Small intestine (tissue), 7 donors: ENCODE data around the gene MICA. TPM values are rescaled to one million over a fixed set of nuclear protein-coding genes. Genes with fewer than 3 reads are reported as not detected.
"Not testable (repeated sequence)": the region's sequence is repeated elsewhere in the genome, so short reads cannot be mapped to it uniquely, and the experiment has no call there.

Experiments
- DNase-seq, 2 donors: peaks; one replicate each; pipeline versions ENCODE4 v3.0.0 to v3.0.0-alpha.2; 2013
- FAIRE-seq: peaks from 2 replicates; lab custom pipeline; 2012; peaks lifted over from hg19 to GRCh38; lab: Jason Lieb, UNC
- H3K27ac ChIP-seq, 3 donors: one replicate each; pipeline ENCODE4 v1.5.1; 2013; ENCODE audit warnings: low read length in 2 of 3, mild to moderate bottlenecking in 2 of 3, control low read depth in 1 of 3, inconsistent platforms in 1 of 3, low read depth in 1 of 3, moderate library complexity in 1 of 3
- H3K27me3 ChIP-seq, 3 donors: one replicate each; pipeline ENCODE4 v1.6.1; 2013; ENCODE audit warnings: low read length in 3 of 3, inconsistent platforms in 1 of 3; ENCODE audit not compliant: control insufficient read depth in 3 of 3, insufficient read depth in 3 of 3
- H3K36me3 ChIP-seq, 3 donors: one replicate each; pipeline ENCODE4 v1.6.1; 2013; ENCODE audit warnings: low read length in 3 of 3, inconsistent platforms in 1 of 3, low read depth in 1 of 3, mild to moderate bottlenecking in 1 of 3, moderate library complexity in 1 of 3; ENCODE audit not compliant: control insufficient read depth in 3 of 3, insufficient read depth in 2 of 3
- H3K4me1 ChIP-seq, 3 donors: one replicate each; pipeline ENCODE4 v1.6.1; 2013; ENCODE audit warnings: low read length in 2 of 3, inconsistent platforms in 1 of 3, low read depth in 1 of 3, mild to moderate bottlenecking in 1 of 3, moderate library complexity in 1 of 3; ENCODE audit not compliant: control insufficient read depth in 3 of 3, insufficient read depth in 2 of 3
- H3K4me3 ChIP-seq, 3 donors: one replicate each; pipeline ENCODE4 v1.5.1; 2013; ENCODE audit warnings: low read length in 3 of 3, control low read depth in 1 of 3, inconsistent platforms in 1 of 3, low read depth in 1 of 3, mild to moderate bottlenecking in 1 of 3, moderate library complexity in 1 of 3
- H3K9me3 ChIP-seq, 2 donors: one replicate each; pipeline ENCODE4 v1.6.1; 2013; ENCODE audit warnings: low read depth in 1 of 2, low read length in 1 of 2; ENCODE audit not compliant: control insufficient read depth in 2 of 2, insufficient read depth in 1 of 2
- WGBS, 3 donors: extraction: QIAGEN DNeasy Blood & Tissue Kit; methylation state at CpG; one replicate each; pipeline ENCODE4 v1.1.7; 2013; 5-methylcytosine and 5-hydroxymethylcytosine counted together
- polyA plus RNA-seq, 4 donors: library from polyadenylated mRNA; stranded (reverse) in 3 of 4; unstranded in 1 of 4; fragments of 200-250 nt in 3 of 4; fragments of 120-200 nt in 1 of 4; gene quantifications; one replicate each; pipeline versions ENCODE4 v1.2.1 to v1.2.3, GENCODE V29; 2013
- donor health status: healthy with polysubstance abuse.
- donor health status: control.
- donor health status: control.
- donor health status: Bipolar disorder and iron deficiency.
- donor health status: healthy.

Gene MICA
- polyA plus RNA-seq, 4 donors = 3.1 to 28.6 (median 19.3) TPM

DNA sequence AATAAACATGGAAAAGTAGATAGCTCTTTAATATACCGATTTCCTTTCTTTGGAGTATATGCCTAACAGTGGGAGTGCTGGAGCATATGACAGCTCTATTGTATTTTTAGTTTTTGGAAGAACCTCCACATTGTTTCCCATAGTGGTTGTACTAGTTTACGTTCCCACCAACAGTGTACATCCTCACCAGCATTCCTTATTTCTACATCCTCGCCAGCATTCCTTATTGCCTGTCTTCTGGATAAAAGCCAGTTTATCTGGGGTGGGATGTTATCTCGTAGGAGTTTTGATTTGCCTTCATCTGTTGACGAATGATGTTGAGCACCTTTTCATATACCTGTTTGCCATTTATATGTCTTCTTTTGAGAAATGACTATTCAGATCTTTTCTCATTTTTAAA is 2.6 kb downstream of the MICA start:
- H3K4me1 ChIP-seq = peaks cover 0 to 5% (median 4%) of the 10 kb centered on the region in 3 donors
- no peak overlapping the region for H3K4me3 ChIP-seq
- no peak for FAIRE-seq
- peaks cover 0 to 37% (median 0%) of the 10 kb centered on the region in 3 donors for H3K27me3 ChIP-seq
- 68 to 81% (median 72%) methylated on average over 5 of the region's 5 CpGs for WGBS, 3 donors
- no peak overlapping the region for H3K27ac ChIP-seq
- H3K9me3 ChIP-seq = no peaks in the 10 kb centered on the region
- no peak for DNase-seq
- peaks cover 0 to 2% (median under 1%) of the 10 kb centered on the region in 3 donors for H3K36me3 ChIP-seq

DNA sequence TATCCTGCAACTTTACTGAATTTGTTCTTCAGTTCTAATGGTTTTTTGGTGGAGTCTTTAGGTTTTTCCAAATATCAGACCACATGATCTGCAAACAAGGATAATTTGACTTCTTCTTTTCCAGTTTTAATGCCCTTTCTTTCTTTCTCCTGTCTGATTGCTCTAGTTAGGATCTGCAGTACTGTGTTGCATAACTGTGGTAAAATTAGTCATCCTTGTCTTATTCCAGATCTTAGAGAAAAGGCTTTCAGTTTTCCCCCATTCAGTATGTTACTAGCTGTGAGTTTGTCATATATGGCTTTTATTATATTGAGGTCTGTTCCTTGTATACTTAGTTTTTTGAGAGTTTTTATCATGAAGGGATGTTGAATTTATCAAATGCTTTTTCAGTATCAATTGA is 4.3 kb downstream of the MICA start:
- no peak overlapping the region for H3K27ac ChIP-seq
- H3K4me1 ChIP-seq = peaks cover 0 to 5% (median 0%) of the 10 kb centered on the region in 3 donors
- H3K27me3 ChIP-seq = peaks cover 0 to 21% (median 0%) of the 10 kb centered on the region in 3 donors
- DNase-seq (no peak), FAIRE-seq (no peak)
- H3K9me3 ChIP-seq = no peaks in the 10 kb centered on the region
- peaks cover 6 to 12% (median 6%) of the 10 kb centered on the region in 3 donors for H3K36me3 ChIP-seq
- H3K4me3 ChIP-seq = no peak overlapping the region

GRCh38 chr6:31412506-31412905 is 9.1 kb downstream of the MICA start:
- H3K4me1 ChIP-seq = no peaks in the 10 kb centered on the region

GRCh38 chr6:31414148-31414770 is 10.9 kb downstream of the MICA start:
- H3K27me3 ChIP-seq, H3K27ac ChIP-seq, FAIRE-seq, H3K4me3 ChIP-seq, DNase-seq, H3K4me1 ChIP-seq, H3K9me3 ChIP-seq: not testable (repeated sequence)
- peaks cover 8 to 27% (median 15%) of the 10 kb centered on the region in 3 donors for H3K36me3 ChIP-seq
- 90 to 93% (median 91%) methylated on average over 7 of the region's 7 CpGs for WGBS, 3 donors

More at GRCh38 chr6:31412506-31412905, 9.1 kb downstream of the MICA start:
- no peak for FAIRE-seq
- Histone ChIP-seq H3K27ac (no peak overlapping the region), H3K27me3 (no peaks in the 10 kb centered on the region), H3K4me3 (no peak overlapping the region), H3K9me3 (no peaks in the 10 kb centered on the region), H3K36me3 (peaks cover 8 to 27% (median 15%) of the 10 kb centered on the region in 3 donors)
- no peak for DNase-seq
- 86 to 97% (median 93%) methylated on average over 8 of the region's 8 CpGs for WGBS, 3 donors

DNA sequence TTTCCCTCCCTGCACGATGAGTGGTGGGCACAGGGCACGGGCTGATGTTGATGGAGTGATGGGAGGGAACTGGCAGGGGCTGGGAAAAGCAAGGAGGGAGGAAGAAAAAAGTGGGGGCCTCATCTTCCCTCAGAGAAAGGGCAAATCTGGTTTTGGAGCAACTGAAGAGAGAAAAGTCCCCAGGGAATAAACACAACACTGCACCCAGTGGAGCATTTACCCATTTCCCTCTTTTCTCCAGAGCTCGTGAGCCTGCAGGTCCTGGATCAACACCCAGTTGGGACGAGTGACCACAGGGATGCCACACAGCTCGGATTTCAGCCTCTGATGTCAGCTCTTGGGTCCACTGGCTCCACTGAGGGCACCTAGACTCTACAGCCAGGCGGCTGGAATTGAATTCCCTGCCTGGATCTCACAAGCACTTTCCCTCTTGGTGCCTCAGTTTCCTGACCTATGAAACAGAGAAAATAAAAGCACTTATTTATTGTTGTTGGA is 11.4 kb downstream of the MICA start:
- Histone ChIP-seq H3K4me1 (no peaks in the 10 kb centered on the region), H3K4me3 (no peak overlapping the region), H3K27me3 (peaks cover 0 to under 1% (median 0%) of the 10 kb centered on the region in 3 donors), H3K9me3 (peaks cover 0 to 5% of the 10 kb centered on the region in 2 donors), H3K27ac (no peak overlapping the region), H3K36me3 (peaks cover 8 to 27% (median 15%) of the 10 kb centered on the region in 3 donors)
- DNase-seq (no peak), FAIRE-seq (no peak)
- 81 to 93% (median 83%) methylated on average over 5 to 6 of the region's 6 CpGs for WGBS, 3 donors

GRCh38 chr6:31416394-31417014 is 13.1 kb downstream of the MICA start:
- FAIRE-seq (no peak), DNase-seq (no peak)
- Histone ChIP-seq H3K9me3 (peaks cover 0 to 5% of the 10 kb centered on the region in 2 donors), H3K27me3 (peaks cover 0 to 4% (median 0%) of the 10 kb centered on the region in 3 donors), H3K27ac (no peak overlapping the region), H3K4me3 (no peak overlapping the region), H3K4me1 (no peaks in the 10 kb centered on the region), H3K36me3 (peaks cover 7 to 23% (median 9%) of the 10 kb centered on the region in 3 donors)
- 90 to 97% (median 95%) methylated on average over 5 of the region's 5 CpGs for WGBS, 3 donors

- Histone ChIP-seq H3K9me3 (peaks cover 0 to 5% of the 10 kb centered on the region in 2 donors), H3K27ac (no peak overlapping the region), H3K27me3 (peaks cover 0 to 8% (median 0%) of the 10 kb centered on the region in 3 donors), H3K36me3 (peaks cover 2 to 10% (median 9%) of the 10 kb centered on the region in 3 donors), H3K4me1 (no peaks in the 10 kb centered on the region), H3K4me3 (no peak overlapping the region)
- no peak for DNase-seq
- WGBS, 3 donors = 82 to 93% (median 85%) methylated on average over 3 of the region's 3 CpGs
- no peak for FAIRE-seq
These were observed 14.9 kb downstream of the MICA start for GRCh38 chr6:31418251-31418650.

GRCh38 chr6:31419842-31420241 is 16.4 kb downstream of the MICA start:
- 23 to 63% (median 30%) methylated on average over 2 of the region's 2 CpGs for WGBS, 3 donors
- Histone ChIP-seq H3K9me3 (peaks cover 0 to 5% of the 10 kb centered on the region in 2 donors), H3K4me1 (no peaks in the 10 kb centered on the region), H3K27me3 (peaks cover 0 to 13% (median 0%) of the 10 kb centered on the region in 3 donors), H3K4me3 (no peak overlapping the region), H3K27ac (no peak overlapping the region), H3K36me3 (peaks cover 2 to 5% (median 4%) of the 10 kb centered on the region in 3 donors)
- FAIRE-seq (no peak), DNase-seq (no peak)
